Coronary artery (tissue), 2 donors: ENCODE data around the gene SULT2B1.
"Not testable (repeated sequence)": the region's sequence is repeated elsewhere in the genome, so short reads cannot be mapped to it uniquely, and the experiment has no call there.

ENCODE experiments used
- DNase-seq: peaks from one replicate; pipeline ENCODE4 v3.0.0-alpha.2; 2017; ENCODE audit warnings: low spot score
- H3K27ac ChIP-seq, 2 donors: fragments of 200-600 bp; sonication (generic); one replicate each; pipeline ENCODE4 v1.5.1; 2016 to 2019
- H3K4me3 ChIP-seq: fragments of 200-600 bp; sonication (generic); 2 replicates; pipeline ENCODE4 v1.5.1; 2016; ENCODE audit warnings: mild to moderate bottlenecking, moderate library complexity
- TF ChIP-seq, protein P1 (sequence below): fragments of 200-600 bp; sonication (generic); IDR thresholded peaks from one replicate; pipeline ENCODE4 v1.5.1; 2019; ENCODE audit warnings: antibody characterized with exemption

The SULT2B1 gene

GRCh38 chr19:48530066-48530720 lies 21.8 kb upstream of the SULT2B1 start:
- DNase-seq: no peak
- no peak overlapping the region for H3K4me3 ChIP-seq
- TF ChIP-seq, protein P1, sequence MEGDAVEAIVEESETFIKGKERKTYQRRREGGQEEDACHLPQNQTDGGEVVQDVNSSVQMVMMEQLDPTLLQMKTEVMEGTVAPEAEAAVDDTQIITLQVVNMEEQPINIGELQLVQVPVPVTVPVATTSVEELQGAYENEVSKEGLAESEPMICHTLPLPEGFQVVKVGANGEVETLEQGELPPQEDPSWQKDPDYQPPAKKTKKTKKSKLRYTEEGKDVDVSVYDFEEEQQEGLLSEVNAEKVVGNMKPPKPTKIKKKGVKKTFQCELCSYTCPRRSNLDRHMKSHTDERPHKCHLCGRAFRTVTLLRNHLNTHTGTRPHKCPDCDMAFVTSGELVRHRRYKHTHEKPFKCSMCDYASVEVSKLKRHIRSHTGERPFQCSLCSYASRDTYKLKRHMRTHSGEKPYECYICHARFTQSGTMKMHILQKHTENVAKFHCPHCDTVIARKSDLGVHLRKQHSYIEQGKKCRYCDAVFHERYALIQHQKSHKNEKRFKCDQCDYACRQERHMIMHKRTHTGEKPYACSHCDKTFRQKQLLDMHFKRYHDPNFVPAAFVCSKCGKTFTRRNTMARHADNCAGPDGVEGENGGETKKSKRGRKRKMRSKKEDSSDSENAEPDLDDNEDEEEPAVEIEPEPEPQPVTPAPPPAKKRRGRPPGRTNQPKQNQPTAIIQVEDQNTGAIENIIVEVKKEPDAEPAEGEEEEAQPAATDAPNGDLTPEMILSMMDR: no peak
- H3K27ac ChIP-seq: no peak overlapping the region

GRCh38 chr19:48530770-48531169 lies 21.2 kb upstream of the SULT2B1 start:
- no peak overlapping the region for H3K4me3 ChIP-seq
- DNase-seq: no peak
- TF ChIP-seq, protein P1: no peak
- H3K27ac ChIP-seq: no peak overlapping the region

DNA sequence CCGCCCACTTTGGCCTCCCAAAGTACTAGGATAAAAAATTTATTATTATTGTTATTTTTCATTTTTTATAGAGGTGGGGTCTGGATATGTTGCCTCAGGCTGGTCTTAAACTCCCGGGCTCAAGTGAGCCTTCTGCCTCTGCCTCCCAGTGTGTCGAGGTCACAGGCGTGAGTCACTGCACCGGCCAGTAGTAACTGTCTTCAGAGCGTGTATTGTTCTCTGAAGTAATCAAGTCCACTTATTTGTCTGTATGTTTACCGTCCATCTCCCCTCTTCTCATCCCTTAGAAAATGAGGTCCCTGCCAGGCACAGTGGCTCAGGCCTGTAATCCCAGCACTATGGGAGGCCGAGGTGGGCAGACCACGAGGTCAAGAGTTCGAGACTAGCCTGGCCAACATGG lies 18.2 kb upstream of the SULT2B1 start:
- TF ChIP-seq, protein P1: no peak
- no peak overlapping the region for H3K27ac ChIP-seq
- no peak overlapping the region for H3K4me3 ChIP-seq
- no peak for DNase-seq

DNA sequence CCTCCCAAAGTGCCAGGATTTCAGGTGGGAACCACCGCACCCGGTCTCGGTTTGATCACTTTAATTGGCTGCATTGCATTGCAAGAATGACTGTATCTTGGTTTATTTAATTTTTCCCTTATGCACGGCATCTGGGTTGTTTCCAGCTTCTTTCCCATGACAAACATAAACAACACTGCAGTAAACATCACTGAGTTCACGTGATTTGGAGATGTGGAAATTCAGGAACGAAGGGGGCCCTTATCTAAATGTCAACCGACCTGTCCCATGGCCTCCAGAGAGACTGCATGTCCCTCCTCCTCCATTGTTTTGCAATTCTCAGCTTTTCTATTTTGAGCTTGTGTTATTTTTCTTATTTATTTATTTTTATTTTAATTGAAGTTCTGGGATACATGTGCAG lies 14.4 kb upstream of the SULT2B1 start:
- TF ChIP-seq, protein P1: no peak
- no peak for DNase-seq
- no peak overlapping the region for H3K4me3 ChIP-seq
- H3K27ac ChIP-seq: no peak overlapping the region

DNA sequence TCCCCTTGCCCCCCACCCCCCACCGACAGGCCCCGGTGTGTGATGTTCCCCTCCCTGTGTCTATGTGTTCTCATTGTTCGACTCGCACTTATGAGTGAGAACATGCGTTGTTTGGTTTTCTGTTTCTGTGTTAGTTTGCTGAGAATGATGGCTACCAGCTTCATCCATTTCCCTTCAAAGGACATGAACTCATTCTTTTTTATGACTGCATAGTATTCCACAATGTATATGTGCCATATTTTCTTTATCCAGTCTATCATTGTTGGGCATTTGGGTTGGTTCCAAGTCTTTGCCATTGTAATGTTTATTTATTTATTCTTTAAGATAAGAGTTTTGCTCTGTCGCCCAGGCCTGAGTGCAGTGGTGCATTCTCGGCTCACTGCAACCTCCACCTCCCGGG lies 13.9 kb upstream of the SULT2B1 start:
- not testable (repeated sequence) for DNase-seq, H3K4me3 ChIP-seq

GRCh38 chr19:48539503-48540096 lies 12.4 kb upstream of the SULT2B1 start:
- no peak overlapping the region for H3K4me3 ChIP-seq
- no peak for DNase-seq
- TF ChIP-seq, protein P1: no peak
- H3K27ac ChIP-seq: no peak overlapping the region

More for the DNA sequence above, 13.9 kb upstream of the SULT2B1 start:
- not testable (repeated sequence) for H3K27ac ChIP-seq

DNA sequence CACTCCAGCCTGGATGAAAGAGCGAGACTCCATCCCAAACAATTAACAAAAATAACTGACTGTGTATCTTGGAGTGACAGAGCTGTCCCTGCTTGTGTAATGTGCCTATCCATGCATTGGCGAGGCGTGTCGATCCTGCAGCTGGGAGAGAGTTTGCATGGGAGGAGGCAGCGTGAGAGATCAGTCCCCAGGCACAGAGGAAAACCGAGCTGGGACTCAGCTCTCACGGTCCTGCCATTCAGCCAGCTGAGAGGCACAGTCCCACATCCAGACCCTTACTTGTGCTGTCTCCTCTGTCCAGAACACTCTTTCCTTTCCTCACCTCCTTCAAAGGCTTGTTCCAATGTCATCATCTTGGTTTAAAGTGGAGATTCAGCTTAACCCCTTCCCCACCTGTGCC lies 11.9 kb upstream of the SULT2B1 start:
- Histone ChIP-seq H3K4me3 (no peak overlapping the region), H3K27ac (no peak overlapping the region)
- no peak for DNase-seq
- TF ChIP-seq, protein P1: no peak
